ENCODE results near the gene COL1A2.

The COL1A2 gene

GRCh38 chr7:94477878-94478277 is 83.2 kb downstream of the COL1A2 start:
- no peak for TF ChIP-seq CTCF (IDR thresholded peaks at IDR 0.05; ENCODE audit: extremely low read depth, insufficient read depth, missing control alignments)
- no peak for DNase-seq (ENCODE audit: low spot score)
- in situ Hi-C loops (cut with MboI; ENCODE audit: low pct_unique_long_range_greater_than_20kb, low sequenced_read_pairs, unreplicated experiment), result no loop called here

GRCh38 chr7:94478648-94479214 is 84.0 kb downstream of the COL1A2 start:
- TF ChIP-seq CTCF (IDR thresholded peaks at IDR 0.05; ENCODE audit: extremely low read depth, insufficient read depth, missing control alignments), result no peak
- DNase-seq (ENCODE audit: low spot score), result no peak
- in situ Hi-C loops (cut with MboI; ENCODE audit: low pct_unique_long_range_greater_than_20kb, low sequenced_read_pairs, unreplicated experiment), result no loop called here

All from GM13977 (cell line).